Brain microvascular endothelial cell (primary cell): Measurements from ENCODE around the gene ZNF664.

Source experiments
- DNase-seq: peaks from one replicate; pipeline ENCODE4 v3.0.0-alpha.2; 2020
- H3K27ac ChIP-seq: fragments of 250-450 bp; sonication (Bioruptor Pico); 2 replicates; pipeline ENCODE4 v1.5.1; 2020; ENCODE audit warnings: mild to moderate bottlenecking, moderate library complexity
- H3K27me3 ChIP-seq: fragments of 250-450 bp; sonication (Bioruptor Pico); replicated peaks from 2 replicates; pipeline ENCODE4 v1.5.1; 2020; ENCODE audit warnings: mild to moderate bottlenecking
- H3K36me3 ChIP-seq: fragments of 250-450 bp; sonication (Bioruptor Pico); replicated peaks from 2 replicates; pipeline ENCODE4 v1.5.1; 2020; ENCODE audit warnings: mild to moderate bottlenecking
- H3K4me3 ChIP-seq: 2 replicates; pipeline ENCODE4 v1.5.1; 2011; ENCODE audit warnings: low read depth, mild to moderate bottlenecking, control low read depth, low read length, moderate library complexity
- in situ Hi-C: cut with HindIII; loops from 2 replicates; pipeline ENCODE4 v1.10.0; 2017; ENCODE audit warnings: low sequenced_read_pairs, low pct_ligation_motif_present
- TF ChIP-seq, protein P1 (sequence below): IDR thresholded peaks from 2 replicates; pipeline ENCODE4 v1.5.1; 2011; ENCODE audit warnings: low read depth, mild to moderate bottlenecking, moderate library complexity, low read length, control low read depth, inconsistent platforms; ENCODE audit errors: missing control alignments

ZNF664 gene

DNA sequence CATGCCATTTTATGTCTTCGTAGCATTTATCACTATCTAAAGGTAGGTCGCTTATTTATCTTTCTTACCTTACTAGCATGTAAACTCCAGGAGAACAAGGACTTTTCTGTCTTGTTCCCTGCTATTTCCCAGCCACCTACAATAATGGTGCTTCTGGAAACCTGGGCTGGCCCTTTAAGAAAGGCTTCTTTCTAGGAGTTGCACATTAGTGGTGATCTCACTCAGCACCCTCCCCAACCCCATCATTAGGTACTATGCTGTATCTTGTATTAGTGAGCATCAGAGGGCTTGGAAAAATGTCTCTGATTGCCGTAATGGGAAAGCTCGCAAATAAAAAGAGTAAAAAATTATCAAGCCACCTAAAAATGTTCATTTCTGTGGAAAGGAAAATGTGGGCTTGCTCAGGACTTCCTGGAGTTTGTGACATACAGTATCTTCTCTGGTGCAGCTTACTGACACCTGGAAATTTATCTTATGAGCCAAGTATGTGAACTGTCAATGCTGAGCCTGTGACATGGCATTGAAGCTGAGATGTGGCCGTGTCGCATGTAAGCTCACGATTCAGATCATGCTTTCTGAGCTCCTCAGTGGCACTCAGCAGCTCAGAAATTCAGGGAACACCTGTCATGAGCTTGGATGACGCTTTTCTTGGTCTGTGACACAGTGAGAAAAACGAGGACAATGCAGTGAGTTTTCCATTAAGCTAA is 12.8 kb upstream of the ZNF664 start:
- no peak overlapping the region for H3K27ac ChIP-seq
- no peaks in the 10 kb centered on the region for H3K36me3 ChIP-seq
- TF ChIP-seq, protein P1, sequence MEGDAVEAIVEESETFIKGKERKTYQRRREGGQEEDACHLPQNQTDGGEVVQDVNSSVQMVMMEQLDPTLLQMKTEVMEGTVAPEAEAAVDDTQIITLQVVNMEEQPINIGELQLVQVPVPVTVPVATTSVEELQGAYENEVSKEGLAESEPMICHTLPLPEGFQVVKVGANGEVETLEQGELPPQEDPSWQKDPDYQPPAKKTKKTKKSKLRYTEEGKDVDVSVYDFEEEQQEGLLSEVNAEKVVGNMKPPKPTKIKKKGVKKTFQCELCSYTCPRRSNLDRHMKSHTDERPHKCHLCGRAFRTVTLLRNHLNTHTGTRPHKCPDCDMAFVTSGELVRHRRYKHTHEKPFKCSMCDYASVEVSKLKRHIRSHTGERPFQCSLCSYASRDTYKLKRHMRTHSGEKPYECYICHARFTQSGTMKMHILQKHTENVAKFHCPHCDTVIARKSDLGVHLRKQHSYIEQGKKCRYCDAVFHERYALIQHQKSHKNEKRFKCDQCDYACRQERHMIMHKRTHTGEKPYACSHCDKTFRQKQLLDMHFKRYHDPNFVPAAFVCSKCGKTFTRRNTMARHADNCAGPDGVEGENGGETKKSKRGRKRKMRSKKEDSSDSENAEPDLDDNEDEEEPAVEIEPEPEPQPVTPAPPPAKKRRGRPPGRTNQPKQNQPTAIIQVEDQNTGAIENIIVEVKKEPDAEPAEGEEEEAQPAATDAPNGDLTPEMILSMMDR = no peak
- no peak overlapping the region for H3K4me3 ChIP-seq
- no peaks in the 10 kb centered on the region for H3K27me3 ChIP-seq
- in situ Hi-C loops = no loop called here
- DNase-seq = no peak

DNA sequence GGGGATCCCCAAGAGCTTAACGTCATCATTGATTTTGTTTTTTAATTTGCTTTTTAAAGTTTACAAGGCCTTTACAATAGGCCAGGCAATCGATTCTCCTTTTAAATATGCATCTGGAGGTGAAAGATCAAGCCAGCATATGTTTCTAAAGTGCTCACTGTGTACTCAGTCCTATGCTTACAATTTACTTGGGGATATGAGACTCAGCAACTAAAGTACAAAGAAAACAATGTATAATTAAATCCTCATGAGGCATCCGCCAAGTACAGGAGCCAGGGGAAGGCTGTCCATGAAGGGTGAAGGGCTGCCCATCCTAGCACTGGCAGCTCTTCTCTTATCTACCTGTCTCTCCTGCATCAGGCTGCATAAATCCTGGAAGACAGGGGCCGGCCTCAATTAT is 12.2 kb upstream of the ZNF664 start:
- Histone ChIP-seq H3K36me3 (no peaks in the 10 kb centered on the region), H3K27ac (no peak overlapping the region), H3K4me3 (no peak overlapping the region), H3K27me3 (no peaks in the 10 kb centered on the region)
- in situ Hi-C loops = no loop called here
- TF ChIP-seq, protein P1 = no peak
- DNase-seq = no peak

DNA sequence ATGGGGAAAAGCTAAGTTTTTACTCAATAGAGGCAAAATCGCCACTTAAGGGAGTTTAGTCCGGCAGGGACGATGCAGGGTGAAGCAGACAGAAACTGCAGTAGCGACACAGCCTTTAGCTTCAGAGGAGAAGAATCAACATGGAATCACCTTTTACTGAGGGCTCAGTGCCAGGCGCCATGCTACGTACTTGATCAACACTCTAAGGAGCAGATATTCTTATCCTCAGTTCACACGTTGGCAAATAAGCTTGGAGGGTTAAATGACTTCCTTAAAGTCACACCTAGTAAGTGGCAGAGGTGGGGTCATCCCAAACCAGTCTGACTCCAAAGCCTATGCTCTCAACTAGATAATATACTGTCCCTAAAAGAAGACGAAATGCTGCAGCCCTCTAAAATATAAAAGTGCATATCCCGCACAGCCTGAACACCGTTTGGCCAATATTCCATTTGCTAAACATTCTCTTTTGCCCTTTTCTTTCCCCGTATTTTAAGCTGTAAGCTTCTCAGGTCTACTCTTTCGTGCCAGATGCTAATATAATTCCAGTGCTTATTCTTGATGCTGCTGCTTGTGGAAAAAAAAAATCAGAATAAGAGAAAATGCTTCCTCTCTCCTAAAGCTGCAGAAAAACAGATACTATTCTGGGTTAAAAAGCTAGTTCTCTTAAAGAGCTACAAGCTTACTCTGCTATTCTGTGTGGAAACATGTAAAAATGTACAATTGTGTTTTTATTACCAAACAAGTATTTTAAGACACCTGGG is 11.2 kb upstream of the ZNF664 start:
- Histone ChIP-seq H3K36me3 (no peaks in the 10 kb centered on the region), H3K4me3 (no peak overlapping the region), H3K27ac (no peak overlapping the region), H3K27me3 (no peaks in the 10 kb centered on the region)
- TF ChIP-seq, protein P1 = no peak
- in situ Hi-C loops = no loop called here
- no peak for DNase-seq

DNA sequence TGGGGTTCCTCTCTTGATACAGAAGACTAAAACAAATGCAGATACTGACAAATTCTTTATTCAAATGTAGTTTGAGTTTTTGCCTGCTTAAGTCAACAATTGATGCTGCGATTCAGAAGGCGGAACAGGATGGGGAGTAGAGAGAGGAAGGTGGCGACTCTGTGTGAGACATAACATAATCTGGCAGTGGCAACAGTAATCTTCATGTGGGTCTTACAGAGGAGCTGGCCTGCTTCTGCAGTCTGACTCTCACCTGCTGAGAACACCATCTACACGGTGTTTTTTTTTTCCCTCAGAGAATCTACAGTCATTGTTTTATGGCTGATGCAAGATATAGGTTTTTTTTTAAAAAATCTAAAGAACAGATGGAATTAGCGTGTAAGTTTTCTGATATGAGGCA is 10.5 kb upstream of the ZNF664 start:
- in situ Hi-C loops = no loop called here
- TF ChIP-seq, protein P1 = no peak
- no peak for DNase-seq
- Histone ChIP-seq H3K36me3 (no peaks in the 10 kb centered on the region), H3K27ac (no peak overlapping the region), H3K4me3 (no peak overlapping the region), H3K27me3 (no peaks in the 10 kb centered on the region)

DNA sequence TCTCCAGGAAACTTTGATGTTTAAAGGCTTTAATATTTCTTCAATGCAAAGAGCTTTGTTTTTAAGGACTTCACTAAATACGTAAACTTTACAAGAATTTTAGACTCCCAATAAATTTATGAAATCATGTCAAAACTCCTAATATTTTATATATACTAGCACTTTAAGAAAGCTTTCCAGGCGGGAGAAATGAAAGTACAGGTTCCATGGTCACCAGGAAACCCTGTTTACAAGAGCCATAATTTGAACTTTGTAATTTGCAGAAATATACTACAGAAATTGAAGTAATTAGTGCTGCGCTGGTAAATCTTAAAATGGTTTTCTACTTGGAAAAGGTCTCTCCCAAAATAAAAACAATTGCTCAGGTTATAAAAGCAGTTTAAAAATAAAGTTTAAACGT is 9.2 kb upstream of the ZNF664 start:
- Histone ChIP-seq H3K4me3 (no peak overlapping the region), H3K27ac (no peak overlapping the region), H3K27me3 (no peaks in the 10 kb centered on the region), H3K36me3 (no peaks in the 10 kb centered on the region)
- DNase-seq = no peak
- in situ Hi-C loops = no loop called here
- TF ChIP-seq, protein P1 = no peak

DNA sequence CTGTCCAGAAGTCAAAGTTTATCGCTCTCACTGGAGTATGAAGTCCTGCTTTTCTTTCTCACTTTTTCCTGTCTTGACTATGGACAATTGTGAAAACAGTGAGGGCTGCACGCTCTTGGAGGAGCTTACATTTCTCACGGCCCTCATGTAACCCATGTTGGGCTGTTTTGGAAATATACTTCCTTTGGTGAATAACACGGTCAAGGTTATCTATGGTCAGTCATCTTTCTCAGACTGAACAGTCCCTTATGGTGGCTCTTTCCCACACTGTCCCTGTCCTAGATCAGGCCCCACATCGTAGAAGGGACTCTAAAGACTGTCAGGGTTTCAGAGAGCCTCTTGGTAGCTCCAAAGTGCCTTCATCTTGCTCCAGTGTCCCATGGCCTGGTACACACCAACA is 7.6 kb upstream of the ZNF664 start:
- in situ Hi-C loops = no loop called here
- TF ChIP-seq, protein P1 = no peak

More for the DNA sequence above, 7.6 kb upstream of the ZNF664 start:
- Histone ChIP-seq H3K27ac (no peak overlapping the region), H3K4me3 (no peak overlapping the region), H3K27me3 (no peaks in the 10 kb centered on the region), H3K36me3 (no peaks in the 10 kb centered on the region)
- no peak for DNase-seq
